Measurements from ENCODE around the gene TPCN1.

DNA sequence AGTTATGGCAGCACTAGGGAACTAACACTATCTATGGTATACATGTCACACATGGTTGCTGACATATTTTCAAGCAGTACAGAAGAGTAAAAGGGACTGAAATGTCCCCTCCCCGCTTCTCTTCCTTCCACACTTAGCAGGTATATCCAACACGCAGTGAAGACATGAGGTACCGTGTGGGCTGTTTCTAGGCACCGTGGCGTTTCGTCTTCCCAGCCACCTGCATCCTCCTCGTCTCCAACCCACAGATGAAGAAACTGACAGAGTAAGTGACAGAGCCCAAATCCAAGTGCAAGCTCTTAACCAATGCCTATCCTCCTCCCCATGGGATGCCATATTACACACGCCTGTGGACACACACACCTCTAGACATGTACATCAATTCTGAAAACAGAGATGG lies 81.2 kb downstream of the TPCN1 start:
- TF ChIP-seq, protein P1, sequence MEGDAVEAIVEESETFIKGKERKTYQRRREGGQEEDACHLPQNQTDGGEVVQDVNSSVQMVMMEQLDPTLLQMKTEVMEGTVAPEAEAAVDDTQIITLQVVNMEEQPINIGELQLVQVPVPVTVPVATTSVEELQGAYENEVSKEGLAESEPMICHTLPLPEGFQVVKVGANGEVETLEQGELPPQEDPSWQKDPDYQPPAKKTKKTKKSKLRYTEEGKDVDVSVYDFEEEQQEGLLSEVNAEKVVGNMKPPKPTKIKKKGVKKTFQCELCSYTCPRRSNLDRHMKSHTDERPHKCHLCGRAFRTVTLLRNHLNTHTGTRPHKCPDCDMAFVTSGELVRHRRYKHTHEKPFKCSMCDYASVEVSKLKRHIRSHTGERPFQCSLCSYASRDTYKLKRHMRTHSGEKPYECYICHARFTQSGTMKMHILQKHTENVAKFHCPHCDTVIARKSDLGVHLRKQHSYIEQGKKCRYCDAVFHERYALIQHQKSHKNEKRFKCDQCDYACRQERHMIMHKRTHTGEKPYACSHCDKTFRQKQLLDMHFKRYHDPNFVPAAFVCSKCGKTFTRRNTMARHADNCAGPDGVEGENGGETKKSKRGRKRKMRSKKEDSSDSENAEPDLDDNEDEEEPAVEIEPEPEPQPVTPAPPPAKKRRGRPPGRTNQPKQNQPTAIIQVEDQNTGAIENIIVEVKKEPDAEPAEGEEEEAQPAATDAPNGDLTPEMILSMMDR (IDR thresholded peaks at IDR 0.05; ENCODE audit: insufficient read depth, low read length, poor library complexity, severe bottlenecking) = no peak
- TF ChIP-seq EZH2phosphoT487 (conservative IDR thresholded peaks at IDR 0.05; ENCODE audit: low read length) = no peak
